ENCODE measurements around the gene IGSF9. TPM values are rescaled to one million over a fixed set of nuclear protein-coding genes. Genes with fewer than 3 reads are reported as not detected.

IGSF9 gene
- total RNA-seq, 4 donors from 2014 or later: 0.29 to 6.2 (median 1.2) TPM; not detected in 1

GRCh38 chr1:159991513-159991912, 46.1 kb upstream of the IGSF9 start:
- no peak for TF ChIP-seq CTCF (IDR thresholded peaks at IDR 0.05)
- no peak for TF ChIP-seq POLR2A (IDR thresholded peaks at IDR 0.05)
- Histone ChIP-seq H3K4me3 (no peak overlapping the region), H3K36me3 (no peaks in the 10 kb centered on the region), H3K27me3 (no peaks in the 10 kb centered on the region), H3K4me1 (no peaks in the 10 kb centered on the region), H3K27ac (no peak overlapping the region), H3K9me3 (no peaks in the 10 kb centered on the region)
- DNase-seq: no peak
- intact Hi-C loops (cut with DNase I; ENCODE audit: low total_unique reads): no loop called here

GRCh38 chr1:159990005-159990404, 44.6 kb upstream of the IGSF9 start:
- H3K4me3 ChIP-seq: no peak overlapping the region
- no peaks in the 10 kb centered on the region for H3K9me3 ChIP-seq
- DNase-seq: no peak
- H3K27ac ChIP-seq: no peak overlapping the region
- no peak for TF ChIP-seq POLR2A (IDR thresholded peaks at IDR 0.05)
- no peak for TF ChIP-seq CTCF (IDR thresholded peaks at IDR 0.05)
- H3K36me3 ChIP-seq: no peaks in the 10 kb centered on the region
- H3K4me1 ChIP-seq: no peaks in the 10 kb centered on the region
- no peaks in the 10 kb centered on the region for H3K27me3 ChIP-seq
- intact Hi-C loops (cut with DNase I; ENCODE audit: low total_unique reads): no loop called here

- Histone ChIP-seq H3K36me3 (no peaks in the 10 kb centered on the region), H3K9me3 (no peaks in the 10 kb centered on the region), H3K4me1 (no peaks in the 10 kb centered on the region), H3K27ac (no peak overlapping the region), H3K27me3 (no peaks in the 10 kb centered on the region), H3K4me3 (no peak overlapping the region)
- intact Hi-C loops (cut with DNase I; ENCODE audit: low total_unique reads): no loop called here
- TF ChIP-seq POLR2A (IDR thresholded peaks at IDR 0.05) (no peak), CTCF (IDR thresholded peaks at IDR 0.05) (no peak)
- no peak for DNase-seq
Observed at GRCh38 chr1:159989581-159989980, 44.2 kb upstream of the IGSF9 start.

GRCh38 chr1:159988006-159988405, 42.6 kb upstream of the IGSF9 start:
- no peak for DNase-seq
- Histone ChIP-seq H3K4me1 (no peaks in the 10 kb centered on the region), H3K36me3 (no peaks in the 10 kb centered on the region), H3K27me3 (no peaks in the 10 kb centered on the region), H3K9me3 (no peaks in the 10 kb centered on the region), H3K4me3 (no peak overlapping the region), H3K27ac (no peak overlapping the region)
- no peak for TF ChIP-seq CTCF (IDR thresholded peaks at IDR 0.05)
- TF ChIP-seq POLR2A (IDR thresholded peaks at IDR 0.05): no peak
- intact Hi-C loops (cut with DNase I; ENCODE audit: low total_unique reads): no loop called here

- Histone ChIP-seq H3K27me3 (no peaks in the 10 kb centered on the region), H3K27ac (no peak overlapping the region), H3K9me3 (no peaks in the 10 kb centered on the region), H3K4me3 (no peak overlapping the region), H3K4me1 (no peaks in the 10 kb centered on the region), H3K36me3 (no peaks in the 10 kb centered on the region)
- no peak for DNase-seq
- TF ChIP-seq POLR2A (IDR thresholded peaks at IDR 0.05) (no peak), CTCF (IDR thresholded peaks at IDR 0.05) (no peak)
- intact Hi-C loops (cut with DNase I; ENCODE audit: low total_unique reads): no loop called here
Observed at GRCh38 chr1:159987186-159987585, 41.8 kb upstream of the IGSF9 start.

Data from uterus (tissue), 4 donors.